ENCODE data around the gene TRAM2.

- TF ChIP-seq POLR2A (IDR thresholded peaks at IDR 0.05) (no peak), CTCF (IDR thresholded peaks at IDR 0.05) (no peak), POLR2AphosphoS5 (IDR thresholded peaks at IDR 0.05; ENCODE audit: insufficient read depth in 1 of 2, low read depth in 1 of 2) (no peak)
These were observed 32.1 kb downstream of the TRAM2 start for GRCh38 chr6:52544602-52545405.

Data from vagina (tissue), 2 donors.